Lower lobe of right lung (tissue), 2 donors: Measurements from ENCODE around the gene WDFY3. TPM values are rescaled to one million over a fixed set of nuclear protein-coding genes. Genes with fewer than 3 reads are reported as not detected.
"Not testable (repeated sequence)": the region's sequence is repeated elsewhere in the genome, so short reads cannot be mapped to it uniquely, and the experiment has no call there.

Source experiments
- ATAC-seq, 2 donors: fragments of 200-7000 bp; cut with Tn5 transposase; one replicate each; pipeline ENCODE4 v1.9.1; 2020 to 2022; ENCODE audit warnings: mild to moderate bottlenecking in 2 of 2, moderate library complexity in 2 of 2
- DNase-seq: peaks from one replicate; pipeline ENCODE4 v3.0.0-alpha.2; 2020
- H3K27ac ChIP-seq: fragments of 200-600 bp; one replicate; pipeline ENCODE4 v1.8.0; 2022
- H3K27me3 ChIP-seq: fragments of 200-600 bp; one replicate; pipeline ENCODE4 v1.8.0; 2022; ENCODE audit warnings: low read depth
- H3K36me3 ChIP-seq: fragments of 200-600 bp; one replicate; pipeline ENCODE4 v1.8.0; 2022; ENCODE audit warnings: mild to moderate bottlenecking
- H3K4me1 ChIP-seq: fragments of 200-600 bp; one replicate; pipeline ENCODE4 v1.8.0; 2022
- H3K4me3 ChIP-seq: fragments of 200-600 bp; one replicate; pipeline ENCODE4 v1.8.0; 2022; ENCODE audit warnings: mild to moderate bottlenecking
- H3K9me3 ChIP-seq: fragments of 200-600 bp; one replicate; pipeline ENCODE4 v1.8.0; 2022
- CTCF ChIP-seq: fragments of 200-600 bp; IDR thresholded peaks from one replicate; pipeline ENCODE4 v1.8.0; 2022; ENCODE audit warnings: antibody characterized with exemption, mild to moderate bottlenecking
- intact Hi-C: fragments of 100-400 bp; cut with DNase I; formaldehyde crosslinking; loops from one replicate; pipeline ENCODE4 v1.11.0; 2022
- total RNA-seq: library from RNA; stranded (reverse); fragmentation: NEBNext Ultra II Directional; extraction: Animal tissue kit (Norgen Biotek cat#: 25700); gene quantifications from one replicate; pipeline ENCODE4 v1.2.1, GENCODE V29; 2021
- donor health status: DM: no; HTN: yes; CAD: no; lungs with severe emphysema.

The WDFY3 gene
- total RNA-seq, 1 donor from 2014 or later = 125 TPM

GRCh38 chr4:84849051-84849640, 117.3 kb downstream of the WDFY3 start:
- no peak for TF ChIP-seq CTCF
- Histone ChIP-seq H3K4me3 (no peak overlapping the region), H3K27ac (no peak overlapping the region), H3K9me3 (no peaks in the 10 kb centered on the region), H3K36me3 (peaks cover 18% of the 10 kb centered on the region), H3K27me3 (no peaks in the 10 kb centered on the region), H3K4me1 (no peaks in the 10 kb centered on the region)
- ATAC-seq (no peak), DNase-seq (no peak)
- intact Hi-C loops = no loop called here

- ATAC-seq (no peak), DNase-seq (no peak)
- no peaks in the 10 kb centered on the region for H3K9me3 ChIP-seq
- TF ChIP-seq CTCF = no peak
- H3K36me3 ChIP-seq = peaks cover 16% of the 10 kb centered on the region
- no peaks in the 10 kb centered on the region for H3K4me1 ChIP-seq
- H3K4me3 ChIP-seq = no peak overlapping the region
- no peaks in the 10 kb centered on the region for H3K27me3 ChIP-seq
- intact Hi-C loops = no loop called here
- H3K27ac ChIP-seq = no peak overlapping the region
Measured at GRCh38 chr4:84848432-84848831, 118.1 kb downstream of the WDFY3 start.

DNA sequence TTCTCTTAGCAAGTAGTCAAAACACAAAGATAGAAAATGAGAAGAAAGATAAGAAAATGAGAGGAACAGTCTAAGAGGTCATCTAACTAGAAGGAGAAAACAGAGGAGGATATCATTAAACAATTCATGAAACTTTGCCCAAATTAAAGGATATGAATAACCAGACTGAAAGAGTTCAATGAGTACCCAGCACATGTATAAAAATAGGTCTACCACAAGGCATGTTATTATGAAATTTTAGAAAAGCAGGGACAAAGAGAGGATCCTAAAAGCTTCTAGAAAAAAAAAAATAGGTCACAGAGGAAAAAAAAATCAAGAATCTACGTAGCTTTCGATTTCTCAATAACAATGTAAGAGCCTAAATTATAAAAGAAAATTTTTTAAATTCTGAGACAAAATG, 118.5 kb downstream of the WDFY3 start:
- Histone ChIP-seq H3K4me3 (no peak overlapping the region), H3K27me3 (no peaks in the 10 kb centered on the region), H3K4me1 (no peaks in the 10 kb centered on the region), H3K9me3 (no peaks in the 10 kb centered on the region), H3K36me3 (peaks cover 16% of the 10 kb centered on the region), H3K27ac (no peak overlapping the region)
- no peak for TF ChIP-seq CTCF
- no peak for ATAC-seq
- intact Hi-C loops = no loop called here
- no peak for DNase-seq

DNA sequence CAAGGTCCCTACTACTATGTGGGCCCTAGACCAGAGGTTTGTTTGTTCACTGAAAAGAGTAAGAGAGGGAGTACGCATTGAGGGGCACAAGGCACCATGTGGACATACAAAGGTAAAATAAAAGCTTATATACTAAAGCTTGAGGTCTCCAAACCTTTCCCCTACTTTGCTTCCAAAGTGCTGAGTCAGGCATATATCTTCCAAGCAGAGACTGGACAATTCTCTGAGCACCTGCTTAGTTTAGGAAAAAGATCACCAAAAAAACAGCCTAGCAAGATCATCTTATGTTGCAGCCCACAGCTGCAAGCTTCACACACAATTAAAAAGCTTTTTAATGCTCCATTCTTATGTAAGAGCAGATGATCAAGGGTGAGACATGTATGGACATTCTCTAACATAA, 119.5 kb downstream of the WDFY3 start:
- TF ChIP-seq CTCF = no peak
- intact Hi-C loops = no loop called here
- H3K4me3 ChIP-seq = no peak overlapping the region
- DNase-seq (no peak), ATAC-seq (no peak)
- peaks cover 16% of the 10 kb centered on the region for H3K36me3 ChIP-seq
- no peaks in the 10 kb centered on the region for H3K9me3 ChIP-seq
- no peaks in the 10 kb centered on the region for H3K4me1 ChIP-seq
- no peaks in the 10 kb centered on the region for H3K27me3 ChIP-seq
- no peak overlapping the region for H3K27ac ChIP-seq

DNA sequence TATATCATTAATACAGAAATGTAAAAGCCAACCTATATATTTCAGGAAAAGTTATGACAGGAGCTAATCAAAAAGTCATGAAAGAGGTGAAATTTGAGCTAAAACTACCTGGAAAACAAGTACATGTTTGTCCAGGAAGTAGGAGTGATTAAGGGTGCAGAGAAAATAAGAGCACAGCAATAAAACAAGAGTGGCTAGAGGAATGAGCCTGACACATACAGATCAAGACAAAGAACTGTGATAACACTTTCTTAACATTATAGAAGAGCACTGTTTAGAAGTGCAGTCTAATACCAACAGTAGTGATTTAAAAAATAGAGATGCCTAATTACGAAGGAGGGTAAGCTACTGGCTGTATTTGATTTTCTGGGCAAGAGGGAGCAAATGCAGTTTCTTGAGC, 125.1 kb downstream of the WDFY3 start:
- Histone ChIP-seq H3K4me3 (no peak overlapping the region), H3K27ac (no peak overlapping the region), H3K36me3 (peaks cover 28% of the 10 kb centered on the region), H3K9me3 (no peaks in the 10 kb centered on the region), H3K27me3 (no peaks in the 10 kb centered on the region), H3K4me1 (no peaks in the 10 kb centered on the region)
- intact Hi-C loops = no loop called here
- ATAC-seq (no peak), DNase-seq (no peak)
- TF ChIP-seq CTCF = no peak

DNA sequence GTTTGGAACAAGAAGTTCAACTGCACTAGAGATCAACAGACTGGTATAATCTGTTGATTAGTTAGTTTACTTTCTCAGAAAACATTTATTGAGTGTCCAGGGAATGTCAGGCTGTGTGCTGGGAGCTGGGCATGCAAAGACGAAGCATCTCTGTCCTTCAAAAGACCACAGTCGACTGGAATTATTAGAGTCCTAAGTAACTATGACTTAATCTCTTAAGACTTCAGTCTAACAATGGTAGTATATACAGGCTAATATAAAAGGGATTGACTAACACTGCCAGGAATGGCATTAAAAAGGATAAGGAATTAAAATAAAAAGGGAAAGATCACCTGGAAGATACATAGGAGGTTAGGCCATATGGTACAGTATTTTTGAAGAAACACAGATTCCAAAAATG, 128.7 kb downstream of the WDFY3 start:
- Histone ChIP-seq H3K4me1 (no peaks in the 10 kb centered on the region), H3K36me3 (peaks cover 42% of the 10 kb centered on the region), H3K9me3 (no peaks in the 10 kb centered on the region), H3K4me3 (no peak overlapping the region), H3K27ac (no peak overlapping the region), H3K27me3 (no peaks in the 10 kb centered on the region)
- ATAC-seq (no peak), DNase-seq (no peak)
- intact Hi-C loops = no loop called here
- no peak for TF ChIP-seq CTCF

GRCh38 chr4:84829633-84830032, 136.9 kb downstream of the WDFY3 start:
- H3K36me3 ChIP-seq = peaks cover 27% of the 10 kb centered on the region
- H3K4me3 ChIP-seq, H3K9me3 ChIP-seq, intact Hi-C loops, H3K27me3 ChIP-seq, DNase-seq, ATAC-seq, H3K4me1 ChIP-seq, H3K27ac ChIP-seq: not testable (repeated sequence)
